Activated naive CD8-positive, alpha-beta T cell treated with anti-CD3 and anti-CD28 coated beads for 36 hours (primary cell): Measurements from ENCODE around the gene COA8. TPM values are rescaled to one million over a fixed set of nuclear protein-coding genes. Genes with fewer than 3 reads are reported as not detected.

ENCODE experiments used
- DNase-seq: peaks from one replicate; pipeline ENCODE4 v3.0.0; 2021
- H3K27ac Mint-ChIP-seq: one replicate; pipeline ENCODE4 v1.8.0; 2022; ENCODE audit warnings: mild to moderate bottlenecking, moderate library complexity, mixed read lengths
- H3K27me3 Mint-ChIP-seq: one replicate; pipeline ENCODE4 v1.8.0; 2022; ENCODE audit warnings: mild to moderate bottlenecking, mixed read lengths
- H3K36me3 Mint-ChIP-seq: one replicate; pipeline ENCODE4 v1.8.0; 2021; ENCODE audit warnings: mild to moderate bottlenecking, mixed read lengths
- H3K4me1 Mint-ChIP-seq: one replicate; pipeline ENCODE4 v1.8.0; 2021; ENCODE audit warnings: mixed read lengths
- H3K4me3 Mint-ChIP-seq: one replicate; pipeline ENCODE4 v1.8.0; 2022; ENCODE audit warnings: mild to moderate bottlenecking, moderate library complexity, mixed read lengths
- H3K9me3 Mint-ChIP-seq: one replicate; pipeline ENCODE4 v1.8.0; 2022; ENCODE audit warnings: mixed read lengths
- total RNA-seq, 2 experiments: library from RNA; stranded (reverse); gene quantifications; one replicate each; pipeline ENCODE4 v1.2.3, GENCODE V29; 2021

Gene COA8
- total RNA-seq, 2 experiments from 2014 or later, result 42.9 to 44.2 TPM

DNA sequence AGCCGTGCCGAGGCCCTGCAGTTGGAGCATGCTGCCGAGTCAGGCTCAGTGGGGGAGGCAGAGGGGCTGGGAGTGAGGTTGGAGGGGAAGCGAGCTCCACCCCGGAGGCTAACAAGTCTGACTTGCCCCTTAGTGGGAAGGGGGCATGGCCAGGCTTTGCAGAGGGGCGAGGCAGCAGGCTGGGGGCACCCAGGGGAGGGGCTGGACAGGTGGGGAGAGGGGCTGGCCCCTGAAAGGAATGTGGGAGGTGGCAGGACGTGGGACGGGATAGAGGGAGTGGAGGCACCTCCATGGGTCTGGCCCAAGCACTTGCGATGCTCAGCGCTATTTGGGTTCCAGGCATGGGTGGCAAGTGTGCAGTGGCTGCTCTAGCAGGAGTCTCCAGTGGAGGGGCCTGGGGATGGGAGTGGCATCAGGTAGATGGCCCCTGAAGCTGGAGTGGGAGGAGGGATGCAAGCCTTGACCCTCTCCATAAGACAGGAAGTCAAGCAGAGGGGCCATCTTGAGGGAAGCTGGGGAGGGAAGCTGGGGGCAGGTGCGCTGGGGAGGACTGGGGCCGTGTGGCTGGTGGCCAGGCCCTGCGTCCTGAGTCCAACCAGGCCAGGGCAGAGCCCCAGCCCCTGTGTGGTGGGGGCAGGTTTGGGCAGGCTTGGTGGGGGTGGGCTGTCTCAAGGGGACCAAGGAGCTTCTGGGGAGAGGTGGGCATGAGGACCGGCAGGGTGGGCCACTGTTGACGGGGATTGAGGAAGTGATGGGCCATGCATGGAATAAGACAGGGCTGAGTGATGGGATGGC lies 31.1 kb upstream of the COA8 start:
- Mint-ChIP-seq H3K4me1 (peaks cover 29% of the 10 kb centered on the region), H3K27me3 (no peaks in the 10 kb centered on the region), H3K9me3 (no peaks in the 10 kb centered on the region), H3K27ac (peak overlapping the region; percentile 48), H3K4me3 (peak overlapping the region; percentile 34), H3K36me3 (peaks cover 12% of the 10 kb centered on the region)
- DNase-seq, result no peak

- peaks cover 23% of the 10 kb centered on the region for H3K4me1 Mint-ChIP-seq
- peaks cover 12% of the 10 kb centered on the region for H3K36me3 Mint-ChIP-seq
- no peak for DNase-seq
- no peak overlapping the region for H3K27ac Mint-ChIP-seq
- no peaks in the 10 kb centered on the region for H3K9me3 Mint-ChIP-seq
- no peak overlapping the region for H3K4me3 Mint-ChIP-seq
- H3K27me3 Mint-ChIP-seq, result no peaks in the 10 kb centered on the region
These were observed 30.3 kb upstream of the COA8 start for GRCh38 chr14:103532216-103533136.

DNA sequence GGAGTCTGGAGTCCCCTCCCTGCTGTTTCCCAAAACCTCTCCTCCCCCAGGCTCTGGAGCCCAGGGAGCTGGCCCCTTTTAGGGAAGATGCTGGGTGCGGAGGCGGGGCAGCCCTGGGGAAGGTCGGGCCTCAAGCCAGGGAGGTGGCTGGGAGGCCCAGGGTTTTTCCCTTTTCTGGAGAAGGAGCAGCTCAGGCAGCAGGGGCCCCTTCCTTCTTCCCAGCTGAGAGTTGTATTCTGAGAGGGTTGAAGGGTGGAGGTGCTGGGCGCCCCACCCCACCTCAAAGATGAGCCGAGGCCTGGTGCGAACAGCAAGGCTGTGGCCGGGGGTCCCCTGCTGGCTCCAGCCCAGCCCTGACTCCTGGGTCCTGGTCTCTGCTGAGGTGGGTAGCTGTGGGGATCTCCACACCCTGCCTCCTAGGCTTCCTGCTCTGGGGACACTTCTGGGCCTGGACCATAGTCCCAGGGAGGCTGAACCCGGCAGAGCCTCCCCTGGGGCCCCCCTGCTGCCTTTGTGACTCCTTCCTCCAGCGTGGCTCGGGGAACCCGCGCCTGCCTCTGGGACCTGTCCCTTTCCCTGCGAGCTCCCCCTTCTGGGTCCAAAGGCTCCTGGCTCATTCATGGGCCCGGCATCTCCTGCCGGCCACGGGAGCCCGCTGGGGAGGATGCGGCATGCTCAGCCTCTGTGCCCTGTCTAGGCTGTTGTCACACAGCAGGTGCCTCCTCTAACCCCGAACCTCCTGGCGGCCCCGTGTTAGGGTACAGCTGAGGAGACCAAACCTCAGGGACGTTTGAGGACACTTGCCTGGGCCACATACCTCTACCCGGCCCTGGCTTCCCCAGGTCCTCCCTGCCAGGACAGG lies 29.4 kb upstream of the COA8 start:
- no peak overlapping the region for H3K4me3 Mint-ChIP-seq
- DNase-seq, result no peak
- peaks cover 16% of the 10 kb centered on the region for H3K4me1 Mint-ChIP-seq
- no peaks in the 10 kb centered on the region for H3K9me3 Mint-ChIP-seq
- H3K27ac Mint-ChIP-seq, result no peak overlapping the region
- H3K36me3 Mint-ChIP-seq, result peaks cover 12% of the 10 kb centered on the region
- no peaks in the 10 kb centered on the region for H3K27me3 Mint-ChIP-seq

DNA sequence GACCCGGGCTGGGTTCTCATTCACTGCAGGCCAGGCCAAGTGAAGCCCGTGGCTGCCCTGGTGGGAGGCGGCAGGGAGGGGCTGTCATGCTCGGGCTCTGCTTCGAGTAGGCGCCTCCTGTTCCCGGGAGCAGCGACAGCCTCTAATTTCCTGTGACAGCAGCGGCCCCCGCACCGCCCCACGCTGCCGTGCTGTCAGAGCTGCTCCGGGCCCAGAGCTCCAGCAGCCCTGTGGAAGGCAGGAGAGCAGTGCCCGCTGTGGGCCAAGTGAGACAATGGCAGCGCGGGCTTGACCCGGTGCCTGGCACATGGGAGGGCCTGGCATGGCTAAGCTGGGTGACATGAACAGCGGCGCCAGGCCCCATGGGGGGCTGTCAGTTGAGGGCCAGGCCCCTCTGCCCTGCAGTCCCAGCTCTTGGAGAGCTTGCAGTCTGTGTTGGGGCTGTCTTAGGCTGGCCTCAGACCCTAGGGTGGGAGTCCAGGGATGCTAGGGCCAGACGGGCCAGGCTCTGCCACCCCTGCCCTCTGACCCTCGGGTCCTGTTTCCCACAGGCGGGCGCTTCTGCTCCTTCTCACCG lies 28.7 kb upstream of the COA8 start:
- H3K4me1 Mint-ChIP-seq, result peaks cover 16% of the 10 kb centered on the region

DNA sequence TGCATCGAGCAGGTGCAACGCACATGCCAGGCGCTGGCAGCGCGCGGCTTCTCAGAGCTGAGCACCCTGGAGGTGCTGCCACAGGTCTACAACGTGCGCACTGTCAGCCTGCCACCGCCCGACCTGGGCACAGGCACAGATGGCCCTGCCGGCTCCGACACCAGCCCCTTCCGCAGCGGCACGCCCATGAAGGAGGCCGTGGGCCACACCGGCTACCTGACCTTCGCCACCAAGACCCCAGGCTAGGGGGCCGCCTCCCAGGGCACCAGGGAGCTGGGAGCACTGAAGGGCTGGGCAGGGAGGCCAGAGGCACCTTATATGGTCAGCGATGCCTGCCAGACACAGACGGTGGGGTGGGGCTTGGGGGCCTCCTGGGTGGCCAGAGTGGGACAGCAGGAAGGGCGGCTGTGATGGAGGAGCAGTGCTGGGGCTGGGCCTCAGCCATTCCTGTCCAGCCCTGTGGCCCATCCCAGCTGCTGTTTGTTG lies 28.1 kb upstream of the COA8 start:
- no peaks in the 10 kb centered on the region for H3K27me3 Mint-ChIP-seq
- H3K9me3 Mint-ChIP-seq, result no peaks in the 10 kb centered on the region
- no peak overlapping the region for H3K4me3 Mint-ChIP-seq
- H3K27ac Mint-ChIP-seq, result no peak overlapping the region
- no peak for DNase-seq
- H3K36me3 Mint-ChIP-seq, result peaks cover 12% of the 10 kb centered on the region
- H3K4me1 Mint-ChIP-seq, result peaks cover 16% of the 10 kb centered on the region

More for the DNA sequence above, 28.7 kb upstream of the COA8 start:
- Mint-ChIP-seq H3K27me3 (no peaks in the 10 kb centered on the region), H3K36me3 (peaks cover 12% of the 10 kb centered on the region), H3K27ac (no peak overlapping the region), H3K4me3 (no peak overlapping the region), H3K9me3 (no peaks in the 10 kb centered on the region)
- DNase-seq, result no peak

GRCh38 chr14:103535081-103535890 lies 27.5 kb upstream of the COA8 start:
- no peak overlapping the region for H3K4me3 Mint-ChIP-seq
- no peak overlapping the region for H3K27ac Mint-ChIP-seq
- peaks cover 3% of the 10 kb centered on the region for H3K27me3 Mint-ChIP-seq
- H3K36me3 Mint-ChIP-seq, result peaks cover 9% of the 10 kb centered on the region
- no peaks in the 10 kb centered on the region for H3K9me3 Mint-ChIP-seq
- peaks cover 10% of the 10 kb centered on the region for H3K4me1 Mint-ChIP-seq
- no peak for DNase-seq

- Mint-ChIP-seq H3K4me1 (peaks cover 3% of the 10 kb centered on the region), H3K36me3 (peaks cover 4% of the 10 kb centered on the region), H3K27me3 (peaks cover 5% of the 10 kb centered on the region), H3K27ac (no peak overlapping the region), H3K9me3 (no peaks in the 10 kb centered on the region), H3K4me3 (no peak overlapping the region)
- no peak for DNase-seq
These were observed 26.7 kb upstream of the COA8 start for GRCh38 chr14:103535891-103536565.

- H3K36me3 Mint-ChIP-seq, result peaks cover under 1% of the 10 kb centered on the region
- no peak overlapping the region for H3K4me3 Mint-ChIP-seq
- no peak overlapping the region for H3K27ac Mint-ChIP-seq
- no peaks in the 10 kb centered on the region for H3K4me1 Mint-ChIP-seq
- no peaks in the 10 kb centered on the region for H3K9me3 Mint-ChIP-seq
- DNase-seq, result no peak
- peaks cover 5% of the 10 kb centered on the region for H3K27me3 Mint-ChIP-seq
These were observed 26.1 kb upstream of the COA8 start for GRCh38 chr14:103536693-103537092.

- no peak overlapping the region for H3K4me3 Mint-ChIP-seq
These were observed 25.4 kb upstream of the COA8 start for GRCh38 chr14:103537175-103537990.

DNA sequence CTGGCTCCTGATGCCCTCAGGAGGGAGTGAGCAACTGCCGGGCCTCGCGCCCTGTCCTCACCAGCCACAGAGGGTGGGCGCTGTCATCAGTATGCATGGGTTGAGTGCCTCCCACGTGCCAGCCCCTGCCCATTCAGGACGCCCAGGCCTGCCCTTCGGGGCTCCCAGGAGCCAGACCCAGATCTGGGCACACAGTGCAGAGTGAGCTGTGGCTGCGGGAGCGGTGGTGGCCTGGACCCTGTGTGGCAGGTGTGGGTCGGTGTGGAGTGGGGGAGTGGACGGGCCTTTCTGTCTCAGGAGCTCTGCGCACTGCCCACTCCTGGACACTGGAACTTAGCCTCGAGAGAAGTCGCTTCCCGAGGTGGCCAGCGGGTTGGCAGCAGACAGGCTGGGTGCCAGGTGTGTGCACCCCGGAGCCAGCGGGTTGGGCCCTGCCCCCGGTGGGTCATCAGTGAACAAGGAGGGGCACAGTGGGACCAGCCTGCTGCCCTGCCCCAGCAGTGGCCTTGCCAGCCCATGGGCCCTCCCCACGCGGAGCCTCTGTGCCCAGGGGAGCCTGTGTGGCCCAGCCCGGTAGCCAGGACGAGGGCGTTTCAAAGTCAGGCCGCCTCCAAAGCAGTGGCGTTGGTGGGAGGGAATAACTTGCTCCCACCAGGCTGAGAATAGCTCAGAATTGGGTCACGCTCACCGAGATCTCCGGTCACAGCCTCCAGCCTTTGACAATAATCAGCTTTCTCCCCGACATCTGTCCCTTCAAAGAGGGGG lies 24.3 kb upstream of the COA8 start:
- no peak for DNase-seq
- H3K36me3 Mint-ChIP-seq, result no peaks in the 10 kb centered on the region
- peaks cover 5% of the 10 kb centered on the region for H3K27me3 Mint-ChIP-seq
- H3K4me3 Mint-ChIP-seq, result no peak overlapping the region
- H3K4me1 Mint-ChIP-seq, result no peaks in the 10 kb centered on the region
- no peak overlapping the region for H3K27ac Mint-ChIP-seq
- no peaks in the 10 kb centered on the region for H3K9me3 Mint-ChIP-seq

More at GRCh38 chr14:103537175-103537990, 25.4 kb upstream of the COA8 start:
- no peak overlapping the region for H3K27ac Mint-ChIP-seq
- no peaks in the 10 kb centered on the region for H3K4me1 Mint-ChIP-seq
- peaks cover 5% of the 10 kb centered on the region for H3K27me3 Mint-ChIP-seq
- no peaks in the 10 kb centered on the region for H3K9me3 Mint-ChIP-seq
- no peaks in the 10 kb centered on the region for H3K36me3 Mint-ChIP-seq
- DNase-seq, result no peak

DNA sequence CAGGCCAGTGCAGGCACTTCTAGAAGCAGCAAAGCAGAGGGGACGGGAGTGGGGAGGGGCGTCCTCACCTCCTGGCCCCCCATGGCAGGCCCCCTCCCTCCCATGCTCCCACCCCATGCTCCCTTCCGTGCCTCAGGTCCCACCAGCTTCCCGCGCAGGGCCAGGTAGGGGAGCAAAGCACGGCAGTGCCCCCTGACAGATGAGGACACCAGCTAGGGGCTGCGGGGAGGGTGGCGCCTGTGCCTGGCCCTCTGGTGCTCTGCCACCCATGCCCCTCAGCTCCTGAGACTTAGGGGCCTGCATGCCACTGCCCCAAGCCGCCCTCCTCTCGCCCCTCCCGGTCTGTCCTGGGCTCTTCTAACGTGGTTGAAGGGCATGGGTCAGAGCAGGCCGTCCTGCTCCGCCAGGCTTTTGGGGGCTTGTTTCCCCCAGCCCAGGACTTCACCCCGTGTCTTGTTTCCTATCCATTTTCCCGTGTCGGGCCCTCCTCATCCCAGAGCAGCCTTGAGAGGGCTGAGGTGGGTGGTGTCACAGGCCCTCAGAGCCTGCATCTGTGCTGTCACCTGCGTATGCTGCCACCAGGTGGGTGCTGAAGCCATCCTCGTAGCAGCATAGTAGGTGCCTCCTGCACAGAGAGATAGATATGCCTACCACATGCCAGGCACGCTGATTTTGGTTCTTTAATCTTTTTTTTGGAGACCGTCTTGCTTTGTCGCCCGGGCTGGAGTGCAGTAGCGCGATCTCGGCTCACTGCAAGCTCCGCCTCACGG lies 23.5 kb upstream of the COA8 start:
- H3K36me3 Mint-ChIP-seq, result no peaks in the 10 kb centered on the region
- H3K4me1 Mint-ChIP-seq, result no peaks in the 10 kb centered on the region
- peaks cover 5% of the 10 kb centered on the region for H3K27me3 Mint-ChIP-seq
- H3K9me3 Mint-ChIP-seq, result no peaks in the 10 kb centered on the region
- peak overlapping the region; percentile 62 for H3K27ac Mint-ChIP-seq
- no peak overlapping the region for H3K4me3 Mint-ChIP-seq
- no peak for DNase-seq
